Liver (tissue), 9 donors: ENCODE data around the gene TRDN. TPM values are rescaled to one million over a fixed set of nuclear protein-coding genes. Genes with fewer than 3 reads are reported as not detected.

Experiments
- DNase-seq: peaks from one replicate; pipeline ENCODE4 v3.0.0-alpha.2; 2017; ENCODE audit warnings: low spot score
- H3K27ac ChIP-seq, 2 donors: one replicate each; pipeline ENCODE4 v1.7.0; 2013; ENCODE audit warnings: inconsistent platforms in 2 of 2, low read length in 2 of 2, control low read depth in 1 of 2, low read depth in 1 of 2, mild to moderate bottlenecking in 1 of 2
- H3K27me3 ChIP-seq, 4 donors: one replicate each; pipeline versions ENCODE4 v1.6.1 to v1.7.0; 2013; ENCODE audit warnings: low read length in 3 of 4, inconsistent platforms in 1 of 4, mild to moderate bottlenecking in 1 of 4, moderate library complexity in 1 of 4; ENCODE audit not compliant: control insufficient read depth in 4 of 4, insufficient read depth in 4 of 4
- H3K36me3 ChIP-seq, 4 donors: one replicate each; pipeline versions ENCODE4 v1.6.1 to v1.7.0; 2013; ENCODE audit warnings: low read length in 3 of 4, mild to moderate bottlenecking in 3 of 4, low read depth in 1 of 4, moderate library complexity in 1 of 4; ENCODE audit not compliant: control insufficient read depth in 4 of 4, insufficient read depth in 3 of 4
- H3K4me1 ChIP-seq, 4 donors: one replicate each; pipeline versions ENCODE4 v1.6.1 to v1.7.0; 2013; ENCODE audit warnings: low read length in 3 of 4, mild to moderate bottlenecking in 3 of 4, moderate library complexity in 1 of 4; ENCODE audit not compliant: control insufficient read depth in 4 of 4, insufficient read depth in 4 of 4
- H3K4me3 ChIP-seq, 3 donors: one replicate each; pipeline versions ENCODE4 v1.6.1 to v1.7.0; 2013; ENCODE audit warnings: low read length in 3 of 3, control low read depth in 1 of 3, low read depth in 1 of 3, mild to moderate bottlenecking in 1 of 3
- H3K9ac ChIP-seq, 2 donors: one replicate each; pipeline ENCODE4 v1.7.0; 2013; ENCODE audit warnings: low read length in 2 of 2, mild to moderate bottlenecking in 2 of 2, moderate library complexity in 2 of 2, control low read depth in 1 of 2, low read depth in 1 of 2
- H3K9me3 ChIP-seq, 4 donors: one replicate each; pipeline versions ENCODE4 v1.6.1 to v1.7.0; 2013; ENCODE audit warnings: low read length in 3 of 4; ENCODE audit not compliant: control insufficient read depth in 4 of 4
- EGR1 ChIP-seq, 2 donors: IDR thresholded peaks; 2 replicates each; pipeline ENCODE4 v1.6.1; 2016 to 2018; ENCODE audit warnings: antibody characterized with exemption in 2 of 2, low read depth in 2 of 2
- FOXA1 ChIP-seq: IDR thresholded peaks from 2 replicates; pipeline ENCODE4 v1.6.1; 2016; ENCODE audit warnings: antibody characterized with exemption
- FOXA2 ChIP-seq: IDR thresholded peaks from 2 replicates; pipeline ENCODE4 v1.6.1; 2016; ENCODE audit warnings: antibody characterized with exemption
- GABPA ChIP-seq, 2 donors: IDR thresholded peaks in 1 of 2; conservative IDR thresholded peaks in 1 of 2; 2 replicates each; pipeline ENCODE4 v1.6.1; 2016; ENCODE audit warnings: antibody characterized with exemption in 2 of 2, mild to moderate bottlenecking in 1 of 2, moderate library complexity in 1 of 2
- HNF4G ChIP-seq: IDR thresholded peaks from 2 replicates; pipeline ENCODE4 v1.6.1; 2016; ENCODE audit warnings: antibody characterized with exemption
- JUND ChIP-seq, 2 donors: IDR thresholded peaks; 2 replicates each; pipeline ENCODE4 v1.6.1; 2016; ENCODE audit warnings: antibody characterized with exemption in 2 of 2
- NR2F2 ChIP-seq: IDR thresholded peaks from 2 replicates; pipeline ENCODE4 v1.6.1; 2016; ENCODE audit warnings: antibody characterized with exemption
- RAD21 ChIP-seq, 2 donors: IDR thresholded peaks; 2 replicates each; pipeline ENCODE4 v1.6.1; 2016; ENCODE audit warnings: antibody characterized with exemption in 2 of 2, mild to moderate bottlenecking in 2 of 2
- SP1 ChIP-seq: IDR thresholded peaks from 2 replicates; pipeline ENCODE4 v1.6.1; 2018; ENCODE audit warnings: antibody characterized with exemption, mild to moderate bottlenecking
- TAF1 ChIP-seq: conservative IDR thresholded peaks from 2 replicates; pipeline ENCODE4 v1.6.1; 2016; ENCODE audit warnings: antibody characterized with exemption, mild to moderate bottlenecking
- YY1 ChIP-seq: IDR thresholded peaks from 2 replicates; pipeline ENCODE4 v1.6.1; 2016; ENCODE audit warnings: antibody characterized with exemption, mild to moderate bottlenecking
- WGBS: extraction: QIAGEN DNeasy Blood & Tissue Kit; methylation state at CpG from one replicate; pipeline ENCODE4 v1.1.7; 2013; 5-methylcytosine and 5-hydroxymethylcytosine counted together
- polyA plus RNA-seq, 2 donors: library from polyadenylated mRNA; stranded (reverse) in 1 of 2; unstranded in 1 of 2; fragments of 200-250 nt in 1 of 2; fragments of >200 nt in 1 of 2; fragmentation: Nextera tagmentation in 1 of 2; extraction: Ambion mirVana in 1 of 2; gene quantifications; one replicate each; pipeline versions ENCODE4 v1.2.1 to v1.2.3, GENCODE V29; 2013 to 2015
- total RNA-seq, 2 donors: library from RNA; depleted of rRNA; stranded (reverse); fragments of >200 nt; gene quantifications; one replicate each; pipeline ENCODE4 v1.2.3, GENCODE V29; 2014
- TF ChIP-seq, protein P1 (sequence below): IDR thresholded peaks from 2 replicates; pipeline ENCODE4 v1.6.1; 2016; ENCODE audit warnings: antibody characterized with exemption
- TF ChIP-seq, protein P2 (sequence below): IDR thresholded peaks from 2 replicates; pipeline ENCODE4 v1.6.1; 2016; ENCODE audit warnings: antibody characterized with exemption
- TF ChIP-seq, protein P3 (sequence below): IDR thresholded peaks from 2 replicates; pipeline ENCODE4 v1.6.1; 2016; ENCODE audit warnings: antibody characterized with exemption
- TF ChIP-seq, protein P4 (sequence below): fragments of 150-350 bp; IDR thresholded peaks from 2 replicates; pipeline ENCODE4 v1.5.1; 2017; ENCODE audit warnings: improper control_type of control experiment, low read depth, low read length; ENCODE audit not compliant: missing input control
- donor health status: healthy.
- donor health status: healthy.
- donor health status: healthy.
- donor health status: healthy.
- donor health status: healthy.

TRDN gene
- total and polyA plus RNA-seq, 4 donors: 0.08 to 0.79 TPM; not detected in 2

DNA sequence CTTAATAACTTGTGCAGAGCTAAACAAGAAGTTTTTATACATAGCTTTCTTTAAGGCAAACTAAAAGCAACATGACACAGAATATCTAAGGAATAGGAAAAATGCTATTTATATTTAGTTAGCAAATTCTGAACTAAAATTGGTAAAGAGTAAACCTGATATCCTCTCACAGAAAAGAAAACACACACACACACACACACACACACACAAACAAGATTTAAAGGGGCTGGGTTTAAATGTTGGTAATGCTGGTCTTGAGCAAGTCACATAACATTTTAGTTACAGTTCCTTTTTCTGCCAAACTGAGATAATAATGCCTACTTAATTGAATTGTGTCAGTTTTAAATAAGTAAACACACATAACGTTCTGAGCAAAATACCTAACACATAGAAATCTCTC is 1.6 kb downstream of the TRDN start:
- WGBS: 26% methylated on average over 1 of the region's 1 CpG
- H3K4me1 ChIP-seq: no peaks in the 10 kb centered on the region
- DNase-seq: no peak
- H3K27me3 ChIP-seq: peaks cover 0 to 5% (median 0%) of the 10 kb centered on the region in 4 donors
- H3K9ac ChIP-seq: no peak overlapping the region
- H3K9me3 ChIP-seq: no peaks in the 10 kb centered on the region
- no peak overlapping the region for H3K27ac ChIP-seq
- no peak overlapping the region for H3K4me3 ChIP-seq
- H3K36me3 ChIP-seq: no peaks in the 10 kb centered on the region
- no peak for TF ChIP-seq HNF4G
- TF ChIP-seq, protein P1, sequence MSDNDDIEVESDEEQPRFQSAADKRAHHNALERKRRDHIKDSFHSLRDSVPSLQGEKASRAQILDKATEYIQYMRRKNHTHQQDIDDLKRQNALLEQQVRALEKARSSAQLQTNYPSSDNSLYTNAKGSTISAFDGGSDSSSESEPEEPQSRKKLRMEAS: no peak
- TF ChIP-seq, protein P2, sequence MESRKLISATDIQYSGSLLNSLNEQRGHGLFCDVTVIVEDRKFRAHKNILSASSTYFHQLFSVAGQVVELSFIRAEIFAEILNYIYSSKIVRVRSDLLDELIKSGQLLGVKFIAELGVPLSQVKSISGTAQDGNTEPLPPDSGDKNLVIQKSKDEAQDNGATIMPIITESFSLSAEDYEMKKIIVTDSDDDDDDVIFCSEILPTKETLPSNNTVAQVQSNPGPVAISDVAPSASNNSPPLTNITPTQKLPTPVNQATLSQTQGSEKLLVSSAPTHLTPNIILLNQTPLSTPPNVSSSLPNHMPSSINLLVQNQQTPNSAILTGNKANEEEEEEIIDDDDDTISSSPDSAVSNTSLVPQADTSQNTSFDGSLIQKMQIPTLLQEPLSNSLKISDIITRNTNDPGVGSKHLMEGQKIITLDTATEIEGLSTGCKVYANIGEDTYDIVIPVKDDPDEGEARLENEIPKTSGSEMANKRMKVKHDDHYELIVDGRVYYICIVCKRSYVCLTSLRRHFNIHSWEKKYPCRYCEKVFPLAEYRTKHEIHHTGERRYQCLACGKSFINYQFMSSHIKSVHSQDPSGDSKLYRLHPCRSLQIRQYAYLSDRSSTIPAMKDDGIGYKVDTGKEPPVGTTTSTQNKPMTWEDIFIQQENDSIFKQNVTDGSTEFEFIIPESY: no peak
- no peak for TF ChIP-seq FOXA1

DNA sequence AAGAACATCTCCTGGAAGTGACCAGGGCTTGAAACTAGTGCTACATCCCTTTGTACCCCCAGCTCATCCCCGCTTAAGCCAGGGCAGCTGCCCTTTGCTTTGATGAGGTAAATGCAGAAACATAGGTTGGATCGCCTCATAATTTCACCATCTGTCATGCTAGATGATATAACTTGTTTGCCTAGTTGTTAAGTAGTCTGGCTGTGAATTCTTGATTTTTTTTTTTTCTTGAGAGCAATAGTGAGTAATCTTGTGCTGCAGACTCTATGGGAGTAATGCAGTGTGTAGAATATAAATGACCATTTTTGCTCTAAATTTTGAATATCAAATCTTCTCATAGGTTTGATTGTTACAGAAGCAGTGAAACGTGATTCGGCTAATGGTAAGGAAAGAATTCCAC is 4.1 kb downstream of the TRDN start:
- no peak overlapping the region for H3K27ac ChIP-seq
- H3K9me3 ChIP-seq: no peaks in the 10 kb centered on the region
- H3K4me1 ChIP-seq: no peaks in the 10 kb centered on the region
- H3K27me3 ChIP-seq: peaks cover 0 to 5% (median 0%) of the 10 kb centered on the region in 4 donors
- no peaks in the 10 kb centered on the region for H3K36me3 ChIP-seq
- TF ChIP-seq YY1: no peak
- TF ChIP-seq, protein P2: no peak
- no peak for TF ChIP-seq NR2F2
- no peak for TF ChIP-seq EGR1 (IDR thresholded peaks at IDR 0.05; ENCODE audit: low read depth in 2 of 2)
- no peak for TF ChIP-seq JUND (IDR thresholded peaks at IDR 0.05)
- TF ChIP-seq, protein P1: no peak
- no peak for TF ChIP-seq FOXA1
- TF ChIP-seq RAD21 (IDR thresholded peaks at IDR 0.05): no peak
- no peak for TF ChIP-seq TAF1
- DNase-seq: no peak
- WGBS: 78% methylated on average over 4 of the region's 4 CpGs
- no peak overlapping the region for H3K4me3 ChIP-seq
- H3K9ac ChIP-seq: no peak overlapping the region

DNA sequence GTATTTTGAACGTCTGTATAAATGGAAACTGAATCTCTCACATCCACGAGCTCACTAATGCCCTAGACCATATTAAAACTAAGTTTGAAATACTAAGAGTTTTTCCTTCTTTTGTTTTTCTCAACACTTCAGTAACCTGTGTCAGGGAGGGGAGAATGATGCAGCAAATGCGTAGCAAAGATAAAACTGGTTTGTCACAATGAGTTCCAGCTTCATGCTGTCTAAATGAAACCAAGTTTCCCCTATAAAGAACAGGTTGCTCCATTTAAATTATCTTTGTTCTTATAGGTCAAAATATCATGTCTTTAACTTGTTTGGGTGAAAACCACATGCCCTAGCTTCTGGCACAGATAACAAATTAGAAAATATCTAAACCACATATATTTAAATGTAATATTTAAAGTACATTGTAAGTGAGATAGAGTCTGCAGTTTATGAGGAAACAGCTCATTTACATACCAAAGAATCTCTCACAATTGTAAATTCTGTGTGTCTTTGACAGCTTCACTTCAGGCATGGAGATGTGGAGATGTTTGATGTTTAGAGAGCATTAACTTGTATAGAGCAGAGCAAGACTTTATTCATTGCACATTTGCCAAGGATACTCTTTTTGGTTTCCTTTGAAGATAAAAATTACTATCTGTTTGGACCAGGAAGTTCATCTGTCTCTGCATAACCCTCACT is 7.3 kb downstream of the TRDN start:
- no peak overlapping the region for H3K9ac ChIP-seq

More for the DNA sequence above, 7.3 kb downstream of the TRDN start:
- H3K36me3 ChIP-seq: no peaks in the 10 kb centered on the region
- no peaks in the 10 kb centered on the region for H3K4me1 ChIP-seq
- 35% methylated on average over 3 of the region's 3 CpGs for WGBS
- DNase-seq: no peak
- no peaks in the 10 kb centered on the region for H3K9me3 ChIP-seq
- H3K4me3 ChIP-seq: no peak overlapping the region
- TF ChIP-seq FOXA2 (no peak), HNF4G (no peak), FOXA1 (no peak), YY1 (no peak), RAD21 (IDR thresholded peaks at IDR 0.05) (no peak), JUND (IDR thresholded peaks at IDR 0.05) (no peak), SP1 (no peak), GABPA (IDR thresholded peaks at IDR 0.05 in 1 of 2, conservative IDR thresholded peaks at IDR 0.05 in 1 of 2) (no peak)
- TF ChIP-seq, protein P2: no peak
- TF ChIP-seq, protein P3, sequence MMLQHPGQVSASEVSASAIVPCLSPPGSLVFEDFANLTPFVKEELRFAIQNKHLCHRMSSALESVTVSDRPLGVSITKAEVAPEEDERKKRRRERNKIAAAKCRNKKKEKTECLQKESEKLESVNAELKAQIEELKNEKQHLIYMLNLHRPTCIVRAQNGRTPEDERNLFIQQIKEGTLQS: no peak
- TF ChIP-seq, protein P4, sequence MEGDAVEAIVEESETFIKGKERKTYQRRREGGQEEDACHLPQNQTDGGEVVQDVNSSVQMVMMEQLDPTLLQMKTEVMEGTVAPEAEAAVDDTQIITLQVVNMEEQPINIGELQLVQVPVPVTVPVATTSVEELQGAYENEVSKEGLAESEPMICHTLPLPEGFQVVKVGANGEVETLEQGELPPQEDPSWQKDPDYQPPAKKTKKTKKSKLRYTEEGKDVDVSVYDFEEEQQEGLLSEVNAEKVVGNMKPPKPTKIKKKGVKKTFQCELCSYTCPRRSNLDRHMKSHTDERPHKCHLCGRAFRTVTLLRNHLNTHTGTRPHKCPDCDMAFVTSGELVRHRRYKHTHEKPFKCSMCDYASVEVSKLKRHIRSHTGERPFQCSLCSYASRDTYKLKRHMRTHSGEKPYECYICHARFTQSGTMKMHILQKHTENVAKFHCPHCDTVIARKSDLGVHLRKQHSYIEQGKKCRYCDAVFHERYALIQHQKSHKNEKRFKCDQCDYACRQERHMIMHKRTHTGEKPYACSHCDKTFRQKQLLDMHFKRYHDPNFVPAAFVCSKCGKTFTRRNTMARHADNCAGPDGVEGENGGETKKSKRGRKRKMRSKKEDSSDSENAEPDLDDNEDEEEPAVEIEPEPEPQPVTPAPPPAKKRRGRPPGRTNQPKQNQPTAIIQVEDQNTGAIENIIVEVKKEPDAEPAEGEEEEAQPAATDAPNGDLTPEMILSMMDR: no peak
- no peak overlapping the region for H3K27ac ChIP-seq
- peaks cover 0 to 1% (median 0%) of the 10 kb centered on the region in 4 donors for H3K27me3 ChIP-seq
